Fibroblast of lung (primary cell): Measurements from ENCODE around the gene ANKRD33.

ENCODE experiments used
- EZH2 ChIP-seq: IDR thresholded peaks from 2 replicates; pipeline ENCODE4 v1.5.1; 2012; ENCODE audit warnings: low read length, control low read depth, mild to moderate bottlenecking; ENCODE audit errors: missing control alignments
- TF ChIP-seq, protein P1 (sequence below), 2 donors: IDR thresholded peaks in 1 of 2; conservative IDR thresholded peaks in 1 of 2; 1 replicate in 1 of 2; 2 replicates in 1 of 2; pipeline ENCODE4 v1.5.1; 2011 to 2012; ENCODE audit warnings: low read length in 2 of 2, control low read depth in 1 of 2, inconsistent platforms in 1 of 2, low read depth in 1 of 2, mild to moderate bottlenecking in 1 of 2

DNA sequence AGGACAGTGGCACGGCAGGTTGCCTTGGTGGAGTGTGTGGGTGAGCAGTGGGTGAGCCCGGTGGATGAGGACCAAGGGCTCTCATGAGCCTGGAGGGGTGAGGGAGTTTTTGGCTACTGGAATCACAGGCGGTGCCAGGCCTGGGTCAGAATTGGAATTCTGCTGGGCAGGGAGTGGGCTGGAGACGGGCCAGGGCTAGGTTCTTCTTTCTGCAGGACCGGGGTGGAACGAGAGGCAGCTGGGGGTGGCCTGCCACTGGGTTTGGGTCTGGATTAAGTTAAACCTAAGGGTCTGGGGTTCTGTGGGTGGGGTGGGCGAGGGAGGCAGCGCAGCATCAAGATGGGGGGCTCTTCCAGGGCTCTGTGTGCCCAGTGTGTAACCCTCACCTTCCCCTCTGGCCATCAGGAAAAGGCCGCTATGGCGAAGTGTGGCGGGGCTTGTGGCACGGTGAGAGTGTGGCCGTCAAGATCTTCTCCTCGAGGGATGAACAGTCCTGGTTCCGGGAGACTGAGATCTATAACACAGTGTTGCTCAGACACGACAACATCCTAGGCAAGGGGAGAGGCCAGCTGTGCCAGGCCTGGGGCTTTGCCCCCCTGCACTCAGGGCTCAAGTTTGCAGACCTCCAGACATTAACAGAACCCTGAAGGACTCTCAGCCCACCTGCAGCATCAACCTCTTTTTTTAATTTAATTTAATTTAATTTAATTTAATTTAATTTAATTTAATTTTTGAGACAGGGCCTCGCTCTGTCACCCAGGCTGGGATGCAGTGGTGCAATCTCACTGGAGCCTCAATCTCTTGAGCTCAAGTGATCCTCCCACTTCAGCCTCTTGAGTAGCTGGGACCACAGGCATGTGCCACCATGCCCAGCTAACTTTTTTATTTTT, 26.4 kb downstream of the ANKRD33 start:
- TF ChIP-seq EZH2 = no peak
- TF ChIP-seq, protein P1, sequence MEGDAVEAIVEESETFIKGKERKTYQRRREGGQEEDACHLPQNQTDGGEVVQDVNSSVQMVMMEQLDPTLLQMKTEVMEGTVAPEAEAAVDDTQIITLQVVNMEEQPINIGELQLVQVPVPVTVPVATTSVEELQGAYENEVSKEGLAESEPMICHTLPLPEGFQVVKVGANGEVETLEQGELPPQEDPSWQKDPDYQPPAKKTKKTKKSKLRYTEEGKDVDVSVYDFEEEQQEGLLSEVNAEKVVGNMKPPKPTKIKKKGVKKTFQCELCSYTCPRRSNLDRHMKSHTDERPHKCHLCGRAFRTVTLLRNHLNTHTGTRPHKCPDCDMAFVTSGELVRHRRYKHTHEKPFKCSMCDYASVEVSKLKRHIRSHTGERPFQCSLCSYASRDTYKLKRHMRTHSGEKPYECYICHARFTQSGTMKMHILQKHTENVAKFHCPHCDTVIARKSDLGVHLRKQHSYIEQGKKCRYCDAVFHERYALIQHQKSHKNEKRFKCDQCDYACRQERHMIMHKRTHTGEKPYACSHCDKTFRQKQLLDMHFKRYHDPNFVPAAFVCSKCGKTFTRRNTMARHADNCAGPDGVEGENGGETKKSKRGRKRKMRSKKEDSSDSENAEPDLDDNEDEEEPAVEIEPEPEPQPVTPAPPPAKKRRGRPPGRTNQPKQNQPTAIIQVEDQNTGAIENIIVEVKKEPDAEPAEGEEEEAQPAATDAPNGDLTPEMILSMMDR (conservative IDR thresholded peaks at IDR 0.05 in 1 of 2, IDR thresholded peaks at IDR 0.05 in 1 of 2; ENCODE audit: low read depth in 1 of 2, low read length in 2 of 2) = no peak
